GM19328 (cell line): ENCODE results near the gene TCFL5.

Experiments
- ATAC-seq: cut with Tn5 transposase; IDR thresholded peaks from one replicate; pipeline ENCODE4 v1.9.1; 2021; ENCODE audit warnings: mild to moderate bottlenecking, moderate library complexity; ENCODE audit not compliant: unreplicated experiment

Gene TCFL5

GRCh38 chr20:62814060-62814708 lies 47.4 kb downstream of the TCFL5 start:
- ATAC-seq, result no peak

GRCh38 chr20:62813588-62813987 lies 48.0 kb downstream of the TCFL5 start:
- no peak for ATAC-seq

GRCh38 chr20:62812907-62813200 lies 48.8 kb downstream of the TCFL5 start:
- ATAC-seq, result no peak

GRCh38 chr20:62812181-62812906 lies 49.3 kb downstream of the TCFL5 start:
- no peak for ATAC-seq

GRCh38 chr20:62811720-62812119 lies 49.9 kb downstream of the TCFL5 start:
- ATAC-seq, result no peak

- ATAC-seq, result no peak
Observed at GRCh38 chr20:62811320-62811719, 50.3 kb downstream of the TCFL5 start.

GRCh38 chr20:62809530-62810428 lies 51.8 kb downstream of the TCFL5 start:
- ATAC-seq, result no peak

- no peak for ATAC-seq
Observed at GRCh38 chr20:62808211-62808865, 53.3 kb downstream of the TCFL5 start.

GRCh38 chr20:62807444-62808210 lies 54.0 kb downstream of the TCFL5 start:
- no peak for ATAC-seq

GRCh38 chr20:62806383-62807050 lies 55.1 kb downstream of the TCFL5 start:
- no peak for ATAC-seq

GRCh38 chr20:62805711-62806382 lies 55.8 kb downstream of the TCFL5 start:
- ATAC-seq, result no peak

GRCh38 chr20:62805155-62805710 lies 56.4 kb downstream of the TCFL5 start:
- no peak for ATAC-seq

GRCh38 chr20:62804627-62805154 lies 56.9 kb downstream of the TCFL5 start, which contains the start of gene OGFR:
OGFR (plus strand) TSS chr20:62804835; CDS start chr20:62804860, 25 bp downstream.
- ATAC-seq, result no peak

- no peak for ATAC-seq
Observed at GRCh38 chr20:62804021-62804626, 57.5 kb downstream of the TCFL5 start.

- ATAC-seq, result no peak
Observed at GRCh38 chr20:62802026-62802712, 59.5 kb downstream of the TCFL5 start.

GRCh38 chr20:62801284-62802010 lies 60.2 kb downstream of the TCFL5 start:
- no peak for ATAC-seq
